Lower leg skin (tissue), 4 donors: ENCODE measurements around the gene SRP9. TPM values are rescaled to one million over a fixed set of nuclear protein-coding genes. Genes with fewer than 3 reads are reported as not detected.

ENCODE experiments used
- DNase-seq, 2 donors: peaks; one replicate each; pipeline ENCODE4 v3.0.0-alpha.2; 2019; ENCODE audit warnings: low spot score in 2 of 2
- H3K4me3 ChIP-seq: fragments of 200-600 bp; sonication (generic); 2 replicates; pipeline ENCODE4 v1.5.1; 2017; ENCODE audit warnings: mild to moderate bottlenecking, low read depth; ENCODE audit not compliant: poor library complexity, severe bottlenecking
- CTCF ChIP-seq, 3 donors: fragments of 450-650 bp; IDR thresholded peaks; one replicate each; pipeline ENCODE4 v1.5.1; 2016; ENCODE audit warnings: antibody characterized with exemption in 3 of 3, mild to moderate bottlenecking in 3 of 3, moderate library complexity in 2 of 3
- POLR2A ChIP-seq, 2 donors: fragments of 450-650 bp; IDR thresholded peaks; one replicate each; pipeline ENCODE4 v1.6.1; 2016 to 2017; ENCODE audit warnings: antibody characterized with exemption in 2 of 2, mild to moderate bottlenecking in 1 of 2, moderate library complexity in 1 of 2
- WGBS, 2 donors: methylation state at CpG; one replicate each; pipeline ENCODE4 v1.1.5; 2018; 5-methylcytosine and 5-hydroxymethylcytosine counted together
- intact Hi-C: fragments of 100-400 bp; cut with DNase I; formaldehyde crosslinking; loops from one replicate; pipeline ENCODE4 v1.15.0; 2023; ENCODE audit warnings: low total_unique reads
- total RNA-seq, 4 donors: library from RNA; depleted of rRNA; stranded (reverse); fragments of >200 nt; gene quantifications; one replicate each; pipeline ENCODE4 v1.1.0, GENCODE V29; 2016

The SRP9 gene
- total RNA-seq, 4 donors from 2014 or later = 117 to 191 (median 154) TPM

GRCh38 chr1:225816643-225817538 is 39.3 kb downstream of the SRP9 start:
- WGBS, 2 donors = 41 to 66% methylated on average over 17 of the region's 17 CpGs
- TF ChIP-seq POLR2A (IDR thresholded peaks at IDR 0.05) (no peak), CTCF (IDR thresholded peaks at IDR 0.05) (no peak)
- DNase-seq = peak in 1 of 2 donors; percentile 90
- H3K4me3 ChIP-seq = no peak overlapping the region
- intact Hi-C loops = no loop called here

- no peak overlapping the region for H3K4me3 ChIP-seq
- peak; percentile 75 to 94 for DNase-seq
- no peak for TF ChIP-seq POLR2A (IDR thresholded peaks at IDR 0.05)
- TF ChIP-seq CTCF (IDR thresholded peaks at IDR 0.05) = no peak
- WGBS, 2 donors = 28 to 37% methylated on average over 8 of the region's 8 CpGs
- intact Hi-C loops = no loop called here
These were observed 40.0 kb downstream of the SRP9 start for GRCh38 chr1:225817611-225818061.

- no peak overlapping the region for H3K4me3 ChIP-seq
- TF ChIP-seq POLR2A (IDR thresholded peaks at IDR 0.05) = no peak
- no peak for TF ChIP-seq CTCF (IDR thresholded peaks at IDR 0.05)
- intact Hi-C loops = no loop called here
- peak in 1 of 2 donors; percentile 66 for DNase-seq
- 87 to 89% methylated on average over 7 of the region's 7 CpGs for WGBS, 2 donors
These were observed 40.6 kb downstream of the SRP9 start for GRCh38 chr1:225818229-225818628.

- TF ChIP-seq CTCF (IDR thresholded peaks at IDR 0.05) = no peak
- TF ChIP-seq POLR2A (IDR thresholded peaks at IDR 0.05) = no peak
- DNase-seq = peak in 1 of 2 donors; percentile 62
- no peak overlapping the region for H3K4me3 ChIP-seq
- intact Hi-C loops = no loop called here
- 87 to 91% methylated on average over 12 of the region's 12 CpGs for WGBS, 2 donors
These were observed 41.9 kb downstream of the SRP9 start for GRCh38 chr1:225819346-225820192.

GRCh38 chr1:225820522-225821120 is 43.0 kb downstream of the SRP9 start:
- H3K4me3 ChIP-seq = no peak overlapping the region
- TF ChIP-seq POLR2A (IDR thresholded peaks at IDR 0.05) (no peak), CTCF (IDR thresholded peaks at IDR 0.05) (no peak)
- 72 to 75% methylated on average over 5 of the region's 5 CpGs for WGBS, 2 donors
- DNase-seq = no peak
- intact Hi-C loops = no loop called here
